Astrocyte of the cerebellum (primary cell): Measurements from ENCODE around the gene KRTAP6-3.

Experiments
- DNase-seq: peaks from one replicate; pipeline ENCODE4 v3.0.0-alpha.2; 2011; ENCODE audit warnings: low read depth
- H3K4me3 ChIP-seq: 2 replicates; pipeline ENCODE4 v1.5.1; 2011; ENCODE audit warnings: mild to moderate bottlenecking, low read depth, low read length, moderate library complexity
- in situ Hi-C: cut with HindIII; loops from 2 replicates; pipeline ENCODE4 v1.10.0; 2017; ENCODE audit warnings: low sequenced_read_pairs
- TF ChIP-seq, protein P1 (sequence below): IDR thresholded peaks from 2 replicates; pipeline ENCODE4 v1.5.1; 2012; ENCODE audit warnings: low read length, low read depth, moderate library complexity, mild to moderate bottlenecking; ENCODE audit errors: missing control alignments

The KRTAP6-3 gene, protein sequence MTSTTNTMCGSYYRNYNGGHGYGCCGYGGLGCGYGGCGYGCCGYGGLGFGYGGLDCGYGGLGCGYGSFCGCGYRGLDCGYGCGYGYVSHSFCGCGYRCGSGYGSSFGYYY

DNA sequence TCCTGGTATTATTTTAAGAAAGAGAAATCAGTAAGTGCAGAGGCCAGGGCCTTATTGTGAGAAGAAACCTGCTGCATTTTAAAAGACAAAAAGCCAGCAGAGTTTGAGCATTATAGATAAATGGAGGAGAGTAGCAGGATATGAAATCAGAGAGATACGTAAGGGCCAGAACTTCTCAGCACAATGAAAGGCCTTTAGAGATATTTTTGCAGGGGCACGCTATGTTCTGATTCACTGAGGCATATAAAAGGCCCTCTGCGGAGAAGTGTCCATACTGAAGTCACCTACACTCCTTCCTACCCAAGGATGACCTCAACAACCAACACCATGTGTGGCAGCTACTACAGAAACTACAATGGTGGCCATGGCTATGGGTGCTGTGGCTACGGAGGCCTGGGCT lies at the start of gene KRTAP6-3:
TSS of gene KRTAP6-3 (plus strand) at position 301 of the 400 bp plus-strand sequence. CDS start at position 307, 6 bp downstream.
- no peak for DNase-seq
- TF ChIP-seq, protein P1, sequence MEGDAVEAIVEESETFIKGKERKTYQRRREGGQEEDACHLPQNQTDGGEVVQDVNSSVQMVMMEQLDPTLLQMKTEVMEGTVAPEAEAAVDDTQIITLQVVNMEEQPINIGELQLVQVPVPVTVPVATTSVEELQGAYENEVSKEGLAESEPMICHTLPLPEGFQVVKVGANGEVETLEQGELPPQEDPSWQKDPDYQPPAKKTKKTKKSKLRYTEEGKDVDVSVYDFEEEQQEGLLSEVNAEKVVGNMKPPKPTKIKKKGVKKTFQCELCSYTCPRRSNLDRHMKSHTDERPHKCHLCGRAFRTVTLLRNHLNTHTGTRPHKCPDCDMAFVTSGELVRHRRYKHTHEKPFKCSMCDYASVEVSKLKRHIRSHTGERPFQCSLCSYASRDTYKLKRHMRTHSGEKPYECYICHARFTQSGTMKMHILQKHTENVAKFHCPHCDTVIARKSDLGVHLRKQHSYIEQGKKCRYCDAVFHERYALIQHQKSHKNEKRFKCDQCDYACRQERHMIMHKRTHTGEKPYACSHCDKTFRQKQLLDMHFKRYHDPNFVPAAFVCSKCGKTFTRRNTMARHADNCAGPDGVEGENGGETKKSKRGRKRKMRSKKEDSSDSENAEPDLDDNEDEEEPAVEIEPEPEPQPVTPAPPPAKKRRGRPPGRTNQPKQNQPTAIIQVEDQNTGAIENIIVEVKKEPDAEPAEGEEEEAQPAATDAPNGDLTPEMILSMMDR, result no peak
- H3K4me3 ChIP-seq, result no peak within 1 kb of the TSS
- in situ Hi-C loops, result no loop called here

DNA sequence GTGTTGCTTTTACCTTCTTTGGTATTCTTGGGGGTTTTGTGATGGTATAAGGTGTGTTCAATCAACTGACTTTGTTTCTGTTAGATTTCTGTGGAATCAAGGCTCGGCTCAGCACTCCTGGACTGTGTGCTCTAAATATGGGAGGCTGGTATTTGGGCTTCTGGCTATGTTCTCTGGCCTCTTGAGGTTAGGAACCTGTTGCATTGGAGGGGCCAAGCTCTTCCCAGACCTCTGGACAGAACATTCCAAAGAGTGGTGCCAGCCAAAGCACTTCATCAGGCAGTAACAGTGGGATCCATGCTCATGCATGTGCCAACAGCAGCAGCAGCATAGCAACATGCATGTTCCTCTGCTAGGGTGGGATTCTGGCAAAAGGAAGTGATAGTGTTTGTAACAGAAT lies 39.5 kb upstream of the KRTAP6-3 start:
- no peak overlapping the region for H3K4me3 ChIP-seq
- TF ChIP-seq, protein P1, result no peak
- no peak for DNase-seq
- in situ Hi-C loops, result no loop called here

DNA sequence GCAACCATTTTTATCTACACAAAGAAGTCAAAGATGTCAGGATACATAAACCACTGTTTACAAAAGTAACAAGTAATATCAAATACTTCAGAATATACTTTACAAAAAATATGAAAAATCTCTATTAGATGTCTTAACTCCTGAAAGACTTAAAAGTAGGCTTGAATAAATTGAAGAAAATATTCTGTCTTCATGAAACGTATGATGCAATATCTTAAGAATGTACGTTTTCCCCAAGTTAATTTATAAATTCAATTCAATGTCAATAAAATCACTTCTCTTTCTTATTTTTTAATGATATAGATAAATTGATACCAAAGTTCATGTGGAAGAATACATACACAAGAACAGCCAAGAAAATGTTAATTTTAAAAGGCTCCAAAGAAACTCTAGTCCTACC lies 37.1 kb upstream of the KRTAP6-3 start:
- TF ChIP-seq, protein P1, result no peak
- DNase-seq, result no peak
- in situ Hi-C loops, result no loop called here
- H3K4me3 ChIP-seq, result no peak overlapping the region

DNA sequence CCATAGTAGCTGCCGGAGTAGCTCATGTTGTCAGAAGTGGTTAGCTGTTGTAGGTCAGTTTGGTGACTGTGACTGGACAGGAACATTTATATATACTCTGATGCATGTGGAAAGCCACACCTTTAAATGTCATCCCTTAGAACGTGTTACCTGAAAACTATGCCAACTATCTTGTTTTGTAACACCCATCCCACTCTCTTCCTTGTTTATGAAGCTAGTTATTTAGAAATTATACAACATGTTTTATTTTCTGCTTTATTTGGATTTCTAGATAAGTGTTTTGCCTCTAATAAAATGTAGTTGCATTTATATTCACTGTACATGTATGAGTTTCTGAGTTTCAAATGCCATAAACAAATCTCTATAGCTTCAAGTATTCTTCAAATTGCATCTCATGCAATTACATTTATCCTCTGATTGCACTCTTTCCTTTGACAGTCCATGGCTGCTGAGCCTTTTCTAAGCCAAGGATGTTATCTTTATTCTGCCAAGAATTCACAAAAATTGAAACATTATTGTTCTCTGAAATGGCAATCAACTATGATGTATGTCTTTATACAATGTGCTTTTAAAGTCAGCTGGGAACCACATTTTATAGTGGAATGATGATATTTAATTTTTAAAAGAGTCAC lies 30.9 kb upstream of the KRTAP6-3 start, which contains the start of gene KRTAP19-7:
TSS of gene KRTAP19-7 (minus strand) at position 51 of the 632 bp plus-strand sequence. CDS start at position 26, 25 bp downstream.
- TF ChIP-seq, protein P1, result no peak
- in situ Hi-C loops, result no loop called here
- no peak for DNase-seq
- no peak within 1 kb of the TSS for H3K4me3 ChIP-seq

DNA sequence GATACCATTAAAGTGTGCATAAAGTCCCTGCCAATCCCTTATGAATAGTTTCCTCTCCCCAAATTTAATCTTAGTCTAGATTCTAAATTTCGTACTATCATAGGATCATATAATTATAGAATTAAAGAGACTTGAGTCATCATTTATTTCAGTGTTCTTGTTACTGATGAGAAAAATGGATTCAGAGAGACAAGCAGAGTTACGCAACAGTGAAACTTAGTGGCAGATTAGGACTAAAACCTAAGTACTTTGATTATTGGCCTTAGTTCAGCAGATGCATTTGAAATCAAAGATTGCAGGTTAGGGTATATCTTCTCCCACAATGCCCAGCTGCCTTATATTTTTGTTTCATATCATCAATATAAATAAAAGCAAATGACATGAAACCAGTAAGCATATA lies 30.3 kb upstream of the KRTAP6-3 start:
- in situ Hi-C loops, result no loop called here
- no peak overlapping the region for H3K4me3 ChIP-seq
- TF ChIP-seq, protein P1, result no peak

DNA sequence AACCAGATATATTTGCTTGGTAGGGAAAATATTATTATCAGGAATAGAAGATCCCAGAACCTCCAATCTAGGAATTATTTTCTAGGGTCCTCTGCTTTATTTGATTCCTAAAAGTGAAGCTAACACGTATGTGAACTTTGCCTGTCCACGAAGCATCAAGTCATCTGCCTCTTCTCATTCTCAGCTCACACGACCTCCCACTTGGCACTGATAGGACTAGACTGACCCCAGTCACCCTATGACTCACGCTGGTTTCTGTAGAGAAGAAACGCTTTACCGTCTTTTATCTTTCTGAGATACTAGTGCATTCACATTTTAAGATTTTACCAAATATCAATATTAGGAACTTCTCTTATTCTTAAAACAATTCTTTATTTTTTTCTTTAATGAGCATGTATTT lies 29.2 kb upstream of the KRTAP6-3 start:
- no peak overlapping the region for H3K4me3 ChIP-seq
- TF ChIP-seq, protein P1, result no peak
- DNase-seq, result no peak
- in situ Hi-C loops, result no loop called here

More for the DNA sequence above, 30.3 kb upstream of the KRTAP6-3 start:
- DNase-seq, result no peak
